ENCODE results near the gene CENPA.

DNA sequence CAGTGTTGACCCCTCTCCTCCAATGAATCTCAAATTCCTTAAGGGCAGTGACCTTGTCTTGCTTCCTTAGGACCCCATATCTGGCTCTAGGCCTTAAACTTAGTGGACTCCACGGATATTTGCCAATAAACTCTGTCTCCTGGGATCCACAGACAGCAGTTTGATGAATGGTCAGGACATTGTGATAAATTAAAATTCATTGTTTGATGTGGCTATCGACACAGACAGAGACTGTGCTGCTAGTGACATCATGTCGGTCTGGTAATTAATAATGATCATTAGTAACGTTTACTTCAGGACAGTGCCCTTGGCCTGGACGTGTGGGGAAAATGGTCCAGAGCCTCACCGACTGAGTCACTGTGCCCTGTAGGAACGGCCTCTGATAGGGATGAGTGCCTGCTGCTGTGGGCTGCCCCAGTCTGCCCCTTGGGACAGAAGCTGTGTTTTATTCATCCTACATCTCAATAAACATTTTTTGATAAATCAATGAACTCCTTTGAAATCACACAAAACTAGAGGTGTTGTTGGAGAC lies 27.0 kb upstream of the CENPA start:
- TF ChIP-seq POLR2A (IDR thresholded peaks at IDR 0.05; ENCODE audit: low read length) = no peak
- TF ChIP-seq GATA1 (IDR thresholded peaks at IDR 0.05; ENCODE audit: low read depth, low read length) = no peak
